G401 (cell line): Measurements from ENCODE around the gene FERMT1. TPM values are rescaled to one million over a fixed set of nuclear protein-coding genes. Genes with fewer than 3 reads are reported as not detected.
A peak's percentile ranks its signal among the peaks of the same experiment; 100 is the strongest.
"Not testable (repeated sequence)": the region's sequence is repeated elsewhere in the genome, so short reads cannot be mapped to it uniquely, and the experiment has no call there.

Source experiments
- DNase-seq: peaks from one replicate; pipeline ENCODE4 v3.0.0-alpha.2; 2015; ENCODE audit warnings: low spot score
- in situ Hi-C: cut with HindIII; loops from 2 replicates; pipeline ENCODE4 v1.10.0; 2016; ENCODE audit warnings: low sequenced_read_pairs, mixed read lengths
- total RNA-seq: library from RNA; depleted of rRNA; stranded (reverse); fragments of >200 nt; shearing (Covaris generic); gene quantifications from 2 replicates; pipeline ENCODE4 v1.2.3, GENCODE V29; 2014

The FERMT1 gene
- total RNA-seq, 1 experiment from 2014 or later = not detected

- DNase-seq = peak; percentile 98
- in situ Hi-C loops = no loop called here
Observed at GRCh38 chr20:6075428-6076219, 47.2 kb downstream of the FERMT1 start.

DNA sequence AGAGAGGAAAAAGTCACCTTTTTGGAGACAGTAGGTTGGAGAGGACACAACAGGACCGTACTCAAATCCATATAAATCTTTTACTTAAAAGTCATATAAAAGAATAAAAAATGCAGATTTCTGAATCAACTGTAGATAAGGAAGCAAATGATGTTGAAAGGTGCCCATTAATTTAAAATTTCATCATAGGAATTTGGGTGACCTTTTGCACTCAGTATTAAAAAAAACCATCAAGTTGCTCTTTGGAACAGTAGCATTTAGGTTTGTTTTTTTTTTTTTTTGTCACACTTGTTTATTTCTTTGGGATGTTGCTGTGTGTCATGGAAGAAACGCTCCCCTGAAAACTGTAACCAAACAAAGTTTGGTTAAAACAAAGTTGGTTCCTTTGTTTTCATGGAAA lies 48.0 kb downstream of the FERMT1 start:
- in situ Hi-C loops = no loop called here
- DNase-seq = no peak

- in situ Hi-C loops = no loop called here
- DNase-seq = no peak
Observed at GRCh38 chr20:6074145-6074561, 48.7 kb downstream of the FERMT1 start.

DNA sequence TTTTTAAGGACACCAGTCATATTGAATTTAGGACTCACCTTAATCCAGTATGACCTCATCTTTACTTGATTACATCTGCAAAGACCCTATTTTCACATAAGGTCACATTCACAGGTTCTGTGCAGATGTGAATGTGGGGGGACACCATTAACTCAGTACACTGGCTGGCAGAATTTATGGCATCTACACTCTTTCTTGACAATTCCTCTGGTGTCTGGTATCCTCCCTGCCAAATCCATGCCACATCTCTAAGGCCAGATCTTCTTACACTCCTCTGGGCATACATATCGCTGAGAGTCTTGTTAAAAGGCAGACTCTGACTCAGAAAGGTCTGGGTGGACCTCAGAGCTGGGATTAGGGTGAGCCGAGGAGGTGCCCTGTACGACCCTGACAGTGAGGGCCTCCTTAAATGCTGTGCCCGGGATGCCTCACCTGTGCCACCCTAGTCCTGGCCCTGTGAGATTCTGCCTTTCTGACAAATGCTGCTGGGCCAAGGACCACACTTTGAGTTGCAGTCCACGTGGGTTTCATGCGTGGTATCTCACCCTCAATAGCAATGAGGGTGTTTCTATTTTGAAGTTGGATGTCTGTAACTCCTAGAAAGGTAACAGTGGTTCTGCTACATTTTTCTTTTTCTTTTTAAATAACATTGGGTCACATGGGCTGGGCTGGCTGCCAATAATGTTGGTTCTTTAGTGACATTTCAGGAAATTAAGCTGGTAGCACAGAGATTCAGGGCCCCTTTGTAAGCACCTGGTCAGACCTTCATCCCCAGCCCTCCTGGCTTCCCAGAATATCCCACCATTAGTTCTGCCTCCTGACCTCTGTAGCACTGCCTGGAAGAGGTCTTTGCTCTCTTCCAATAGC lies 51.8 kb downstream of the FERMT1 start:
- DNase-seq = no peak
- in situ Hi-C loops = no loop called here

DNA sequence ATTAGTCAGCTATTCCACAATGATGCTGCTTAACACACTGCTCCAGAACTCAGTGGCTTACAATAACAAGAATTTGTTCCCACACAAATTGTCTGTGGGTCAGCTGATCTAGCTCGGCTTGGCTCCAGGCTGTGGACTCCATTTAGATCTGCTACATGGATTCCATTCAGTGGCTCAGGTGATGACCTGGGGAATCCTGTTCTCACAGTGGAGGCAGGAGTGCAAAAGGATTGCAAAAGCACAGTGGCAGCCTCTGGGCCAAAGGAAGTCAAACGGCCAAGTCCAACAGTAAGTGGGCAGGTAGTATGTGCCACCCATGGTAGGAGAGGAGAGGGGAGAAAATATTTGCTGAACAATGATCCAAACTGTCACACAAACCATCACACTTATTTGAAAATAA lies 53.2 kb downstream of the FERMT1 start:
- in situ Hi-C loops = no loop called here

GRCh38 chr20:6067763-6068318 lies 55.0 kb downstream of the FERMT1 start:
- DNase-seq = no peak
- in situ Hi-C loops = no loop called here

More for the DNA sequence above, 53.2 kb downstream of the FERMT1 start:
- DNase-seq = no peak

GRCh38 chr20:6066582-6066981 lies 56.2 kb downstream of the FERMT1 start:
- in situ Hi-C loops = no loop called here

GRCh38 chr20:6061544-6061943 lies 61.3 kb downstream of the FERMT1 start:
- no peak for DNase-seq
- in situ Hi-C loops = no loop called here

More at GRCh38 chr20:6066582-6066981, 56.2 kb downstream of the FERMT1 start:
- DNase-seq = no peak

DNA sequence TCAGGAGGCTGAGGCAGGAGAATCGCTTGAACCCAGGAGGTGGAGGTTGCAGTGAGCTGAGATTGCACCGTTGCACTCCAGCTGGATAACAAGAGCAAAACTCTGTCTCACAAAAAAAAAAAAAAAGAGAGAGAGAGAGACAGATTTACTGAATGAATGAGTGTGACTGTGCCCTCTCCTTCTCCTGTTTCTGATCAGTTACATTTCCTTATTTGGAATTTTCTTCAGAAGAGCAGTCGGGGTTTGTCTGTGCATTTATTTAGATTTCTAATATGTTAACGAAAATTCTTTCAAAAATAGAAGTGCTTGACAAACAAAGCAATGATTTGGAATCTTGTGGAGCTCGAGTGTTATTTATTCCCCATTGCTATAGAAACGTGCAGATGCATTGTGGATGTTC lies 62.6 kb downstream of the FERMT1 start:
- DNase-seq = no peak
- in situ Hi-C loops = no loop called here

GRCh38 chr20:6058684-6059295 lies 64.0 kb downstream of the FERMT1 start:
- in situ Hi-C loops = no loop called here
- no peak for DNase-seq

- no peak for DNase-seq
- in situ Hi-C loops = no loop called here
Observed at GRCh38 chr20:6057691-6058090, 65.1 kb downstream of the FERMT1 start.

DNA sequence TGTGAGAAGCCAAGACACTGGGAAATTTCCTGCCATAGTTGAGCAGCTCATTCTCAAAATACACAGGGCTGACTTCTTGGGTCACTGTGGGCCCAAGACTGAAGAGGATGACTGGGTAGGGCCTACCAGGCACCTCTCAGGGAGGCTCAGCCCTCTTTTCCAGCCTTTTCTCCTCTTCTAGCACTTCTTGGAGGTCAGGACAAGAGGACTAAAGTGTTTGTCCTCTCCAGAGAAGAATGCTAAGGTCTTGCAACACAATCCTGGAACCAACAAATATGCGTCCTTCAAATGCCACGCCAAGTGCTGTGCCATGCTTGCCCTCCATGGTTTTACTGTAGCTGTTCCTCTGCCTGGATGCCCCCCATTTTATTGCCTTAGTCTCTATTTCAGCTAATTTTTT lies 65.7 kb downstream of the FERMT1 start:
- in situ Hi-C loops = no loop called here
- no peak for DNase-seq

DNA sequence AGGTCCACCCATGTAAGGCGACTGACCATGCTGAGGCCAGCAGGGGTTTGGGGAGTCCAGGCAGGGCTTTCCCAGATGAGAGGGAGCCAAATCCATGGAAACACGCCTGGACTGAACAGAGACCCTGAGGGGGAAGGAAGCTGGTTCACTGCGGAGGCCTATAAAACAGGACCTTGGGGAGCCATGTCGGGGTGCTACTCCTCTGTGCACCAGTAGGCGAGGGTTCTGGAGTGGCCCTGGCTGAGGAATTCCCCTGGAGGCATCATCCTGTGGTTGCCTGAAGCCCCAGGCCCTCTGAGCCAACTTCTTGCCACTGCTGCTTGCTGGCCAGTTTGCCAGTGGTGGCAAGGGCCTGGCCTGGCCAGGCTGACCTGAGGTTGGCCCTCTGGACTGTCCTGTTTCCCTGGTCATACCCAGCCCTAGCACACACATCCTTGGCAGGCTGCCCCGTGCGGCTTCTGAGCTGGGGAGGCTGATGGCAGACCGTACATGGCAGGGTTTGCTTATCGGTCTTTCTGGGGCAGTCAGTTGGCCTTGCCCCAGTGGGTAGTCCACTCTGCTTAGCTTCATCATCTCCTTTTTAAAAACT lies 66.8 kb downstream of the FERMT1 start:
- DNase-seq = no peak
- in situ Hi-C loops = no loop called here

DNA sequence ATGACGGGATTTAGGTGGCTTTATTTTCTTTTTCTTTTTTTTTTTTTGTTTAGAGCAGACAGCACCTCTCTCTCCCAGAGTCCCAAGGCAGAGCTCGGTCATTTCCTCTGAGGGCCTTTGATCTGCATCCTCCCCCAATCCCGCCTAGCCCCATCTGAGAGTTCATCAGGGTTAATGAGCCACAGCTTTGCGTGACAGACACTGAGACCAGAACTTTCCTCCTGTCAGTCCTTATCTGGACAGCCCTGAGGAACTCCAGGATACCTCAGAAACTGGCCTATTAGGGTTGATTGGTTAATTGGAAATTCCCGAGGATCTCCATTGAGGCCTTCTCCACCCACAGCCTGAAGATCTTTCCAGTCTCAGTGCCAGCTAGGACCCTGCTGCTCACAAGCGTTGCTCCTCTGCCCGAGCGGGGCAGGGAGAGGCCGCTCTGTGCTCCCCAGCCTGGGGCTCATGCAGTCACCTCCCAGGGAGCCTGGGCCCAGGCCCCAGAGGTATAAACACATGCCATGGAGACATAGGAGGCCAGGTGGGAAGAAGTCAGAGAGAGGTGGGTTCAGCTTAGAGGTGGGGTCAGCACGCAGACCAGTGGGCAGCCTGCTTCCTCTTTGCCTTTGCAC lies 67.6 kb downstream of the FERMT1 start:
- in situ Hi-C loops = no loop called here
- DNase-seq = no peak

GRCh38 chr20:6054689-6055051 lies 68.2 kb downstream of the FERMT1 start:
- DNase-seq, in situ Hi-C loops: not testable (repeated sequence)

DNA sequence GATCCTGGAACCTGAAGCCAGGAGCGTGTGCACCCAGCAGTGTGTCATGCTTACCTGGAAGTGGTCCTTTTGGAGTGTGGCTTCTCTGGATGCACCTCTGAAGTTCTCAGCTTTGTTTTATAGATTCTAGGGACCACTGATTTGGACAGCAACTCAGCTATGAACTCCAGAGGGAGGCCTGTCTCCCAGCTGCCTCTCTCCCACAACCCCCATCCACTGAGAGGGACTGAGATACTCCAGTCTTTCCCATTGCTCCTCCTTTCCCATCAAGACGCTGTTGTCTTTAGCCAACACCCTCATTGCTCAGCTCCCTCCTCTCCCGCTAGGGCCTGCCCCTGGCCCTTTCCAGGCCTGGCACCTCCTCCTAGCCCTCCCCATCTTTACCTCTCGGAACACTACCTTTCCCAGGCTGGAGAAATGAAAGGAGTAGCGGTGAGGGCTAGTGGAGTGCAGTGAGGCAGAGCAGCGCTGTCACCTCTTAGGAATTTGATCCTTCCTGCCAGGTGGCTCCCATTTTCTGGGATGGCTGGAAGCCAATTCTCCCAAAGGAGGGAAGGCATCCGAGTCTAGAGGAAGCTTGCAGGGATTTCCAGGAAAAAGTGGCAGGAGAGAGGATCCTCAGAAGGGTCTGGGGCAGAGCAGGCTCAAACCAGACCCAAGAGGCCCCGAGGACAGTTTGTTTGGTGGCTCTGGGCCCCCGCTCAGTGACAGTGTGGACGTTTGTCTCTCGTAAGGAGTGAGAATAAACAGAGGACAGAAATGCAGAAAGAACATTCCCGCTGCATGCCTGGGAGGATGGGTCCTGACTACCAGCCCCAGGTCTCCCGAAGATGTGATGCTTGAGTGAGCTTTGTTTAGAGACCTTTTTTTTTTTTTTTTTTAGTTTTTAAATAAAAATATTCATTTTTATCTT lies 68.8 kb downstream of the FERMT1 start, which contains the start of gene LRRN4:
Gene LRRN4, minus strand, starts transcription at position 285 of the 913 bp plus-strand sequence. CDS start 1,261 bp downstream, outside the sequence.
- DNase-seq = peak; percentile 81
- in situ Hi-C loops = no loop called here

DNA sequence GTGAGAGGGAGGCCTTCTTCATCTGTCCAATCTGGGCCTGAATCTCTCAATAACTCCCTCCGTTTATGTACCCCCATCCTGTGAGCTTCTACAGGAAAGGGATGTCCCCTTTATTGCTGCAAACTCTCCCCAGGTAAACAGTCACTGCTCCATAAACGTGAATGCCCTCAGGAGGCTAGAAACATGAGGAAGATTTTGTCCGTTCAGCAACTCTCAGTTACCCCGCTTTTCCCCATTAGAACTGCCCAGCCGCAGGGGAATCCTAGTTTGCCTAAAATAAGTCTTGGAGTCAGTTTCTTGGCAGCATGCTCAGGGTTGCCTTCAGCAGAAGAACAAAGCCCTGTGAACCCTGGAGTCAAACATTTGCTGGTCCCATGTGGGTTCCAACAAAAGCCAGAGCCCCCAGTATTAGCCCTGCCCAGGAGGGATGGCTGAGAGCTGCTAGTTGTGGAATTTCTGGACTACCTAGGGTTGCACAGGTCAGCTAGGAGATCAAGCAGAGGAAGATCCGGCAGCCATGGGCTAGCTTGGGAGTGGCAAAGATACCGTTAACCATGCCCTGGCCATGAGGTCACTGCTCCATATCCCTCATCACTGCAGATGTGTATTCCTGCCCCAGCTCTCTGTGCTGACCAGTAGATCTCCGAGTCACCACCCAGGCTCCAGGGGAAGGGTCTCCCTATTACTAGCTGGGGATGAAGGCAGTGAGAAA lies 69.6 kb downstream of the FERMT1 start:
- DNase-seq = no peak
- in situ Hi-C loops = no loop called here
